ENCODE data around the gene NHLRC4.

NHLRC4 gene

GRCh38 chr16:566475-567372 is at the start of gene NHLRC4:
NHLRC4 (plus strand) TSS chr16:567005; CDS start chr16:568048, 1,043 bp downstream.
- Histone ChIP-seq H3K4me1 (ENCODE audit: low read depth, poor library complexity, severe bottlenecking) (peaks cover 30% of the 10 kb centered on the region), H3K27ac (peak within 1 kb of the TSS; percentile 61), H2AFZ (ENCODE audit: low read depth) (peak within 1 kb of the TSS; percentile 44), H3K4me3 (IDR thresholded peaks at IDR 0.05; ENCODE audit: insufficient read depth, low read depth, low read length) (no peak within 1 kb of the TSS), H3K27me3 (ENCODE audit: insufficient read depth, low read depth) (peaks cover 6% of the 10 kb centered on the region; the same call in 1 of the 2 replicates), H3K4me2 (peak within 1 kb of the TSS; percentile 73), H3K36me3 (ENCODE audit: insufficient read depth) (no peaks in the 10 kb centered on the region), H3K9ac (peak within 1 kb of the TSS; percentile 37; the same call in 1 of the 2 replicates), H4K20me1 (ENCODE audit: insufficient read depth) (no peaks in the 10 kb centered on the region), H3K79me2 (ENCODE audit: insufficient read depth, low read depth) (peaks cover 9% of the 10 kb centered on the region; the same call in 1 of the 2 replicates)
- TF ChIP-seq CTCF (conservative IDR thresholded peaks at IDR 0.05; ENCODE audit: low read depth, low read length) = no peak

GRCh38 chr16:518858-519257 is 47.9 kb upstream of the NHLRC4 start:
- no peak overlapping the region for H3K9ac ChIP-seq
- no peaks in the 10 kb centered on the region for H3K36me3 ChIP-seq (ENCODE audit: insufficient read depth)
- H4K20me1 ChIP-seq (ENCODE audit: insufficient read depth) = no peaks in the 10 kb centered on the region
- H3K27me3 ChIP-seq (ENCODE audit: insufficient read depth, low read depth) = no peaks in the 10 kb centered on the region
- no peak overlapping the region for H3K4me3 ChIP-seq (IDR thresholded peaks at IDR 0.05; ENCODE audit: insufficient read depth, low read depth, low read length)
- no peaks in the 10 kb centered on the region for H3K4me1 ChIP-seq (ENCODE audit: low read depth, poor library complexity, severe bottlenecking)
- H2AFZ ChIP-seq (ENCODE audit: low read depth) = no peak overlapping the region
- H3K27ac ChIP-seq = no peak overlapping the region
- H3K79me2 ChIP-seq (ENCODE audit: insufficient read depth, low read depth) = no peaks in the 10 kb centered on the region
- TF ChIP-seq CTCF (conservative IDR thresholded peaks at IDR 0.05; ENCODE audit: low read depth, low read length) = no peak
- H3K4me2 ChIP-seq = no peak overlapping the region

GRCh38 chr16:519425-519824 is 47.4 kb upstream of the NHLRC4 start:
- no peaks in the 10 kb centered on the region for H3K36me3 ChIP-seq (ENCODE audit: insufficient read depth)
- H2AFZ ChIP-seq (ENCODE audit: low read depth) = no peak overlapping the region
- no peak for TF ChIP-seq CTCF (conservative IDR thresholded peaks at IDR 0.05; ENCODE audit: low read depth, low read length)
- no peak overlapping the region for H3K9ac ChIP-seq
- H3K27ac ChIP-seq = no peak overlapping the region
- no peaks in the 10 kb centered on the region for H4K20me1 ChIP-seq (ENCODE audit: insufficient read depth)
- H3K79me2 ChIP-seq (ENCODE audit: insufficient read depth, low read depth) = no peaks in the 10 kb centered on the region
- H3K4me3 ChIP-seq (IDR thresholded peaks at IDR 0.05; ENCODE audit: insufficient read depth, low read depth, low read length) = no peak overlapping the region
- H3K4me2 ChIP-seq = no peak overlapping the region
- no peaks in the 10 kb centered on the region for H3K4me1 ChIP-seq (ENCODE audit: low read depth, poor library complexity, severe bottlenecking)
- H3K27me3 ChIP-seq (ENCODE audit: insufficient read depth, low read depth) = no peaks in the 10 kb centered on the region

- TF ChIP-seq CTCF (conservative IDR thresholded peaks at IDR 0.05; ENCODE audit: low read depth, low read length) = no peak
- Histone ChIP-seq H3K9ac (no peak overlapping the region), H3K27me3 (ENCODE audit: insufficient read depth, low read depth) (no peaks in the 10 kb centered on the region), H3K4me2 (no peak overlapping the region), H3K4me3 (IDR thresholded peaks at IDR 0.05; ENCODE audit: insufficient read depth, low read depth, low read length) (no peak overlapping the region), H3K4me1 (ENCODE audit: low read depth, poor library complexity, severe bottlenecking) (no peaks in the 10 kb centered on the region), H3K36me3 (ENCODE audit: insufficient read depth) (no peaks in the 10 kb centered on the region), H3K79me2 (ENCODE audit: insufficient read depth, low read depth) (no peaks in the 10 kb centered on the region), H2AFZ (ENCODE audit: low read depth) (no peak overlapping the region), H3K27ac (no peak overlapping the region), H4K20me1 (ENCODE audit: insufficient read depth) (no peaks in the 10 kb centered on the region)
Measured at GRCh38 chr16:519841-520687, 46.7 kb upstream of the NHLRC4 start.
